ENCODE data around the gene SLC25A52. TPM values are rescaled to one million over a fixed set of nuclear protein-coding genes. Genes with fewer than 3 reads are reported as not detected.

The SLC25A52 gene
- polyA plus RNA-seq, 1 of the 3 experiments (the other 2 are of a cell fraction): 0.03 TPM

GRCh38 chr18:31774477-31774785, 13.8 kb upstream of the SLC25A52 start:
- Histone ChIP-seq H3K9ac (no peak overlapping the region), H3F3A (replicated peaks; ENCODE audit: insufficient read depth) (no peaks in the 10 kb centered on the region), H4K20me1 (ENCODE audit: insufficient read depth) (no peaks in the 10 kb centered on the region), H2AFZ (ENCODE audit: low read depth) (no peak overlapping the region), H3K4me2 (no peak overlapping the region), H3K4me1 (ENCODE audit: control insufficient read depth in 1 of 2, insufficient read depth in 2 of 2, low read depth in 1 of 2, low read length in 1 of 2) (no peaks in the 10 kb centered on the region), H3K9me3 (no peaks in the 10 kb centered on the region), H3K27me3 (ENCODE audit: insufficient read depth) (no peaks in the 10 kb centered on the region; the same call in 1 of the 2 replicates), H3K36me3 (replicated peaks in 1 of 2; ENCODE audit: control insufficient read depth in 1 of 2, insufficient read depth in 2 of 2, low read length in 1 of 2) (no peaks in the 10 kb centered on the region), H3K9me2 (no peaks in the 10 kb centered on the region), H3K27ac (ENCODE audit: low read depth in 2 of 2, low read length in 1 of 2) (no peak overlapping the region), H3K4me3 (ENCODE audit: low read depth in 2 of 2, low read length in 1 of 2) (peak overlapping the region in 1 of 2 experiments; percentile 6; a peak in 1 of 4 replicates), H3K79me2 (ENCODE audit: insufficient read depth) (no peaks in the 10 kb centered on the region)
- DNase-seq: no peak
- ChIA-PET POLR2A (no interaction called here), CTCF (interaction anchor here (0.8 kb wide), 1 partner anchor 33 kb away, joined by 3 read pairs; no protein-coding TSS in a partner anchor)
- 20% methylated on average over 2 of the region's 2 CpGs for WGBS (ENCODE audit: low lambda C conversion rate)
- no peak for TF ChIP-seq GABPA (IDR thresholded peaks at IDR 0.05; ENCODE audit: low read depth)

- peak overlapping the region; percentile 16; the same call in 1 of the 2 replicates for H2AFZ ChIP-seq (ENCODE audit: low read depth)
- ChIA-PET CTCF (interaction anchor here (0.8 kb wide), 1 partner anchor 32 kb away, joined by 3 read pairs; no protein-coding TSS in a partner anchor), POLR2A (no interaction called here)
- no peaks in the 10 kb centered on the region for H3K9me3 ChIP-seq
- H3K4me2 ChIP-seq: no peak overlapping the region
- no peaks in the 10 kb centered on the region for H3F3A ChIP-seq (replicated peaks; ENCODE audit: insufficient read depth)
- WGBS (ENCODE audit: low lambda C conversion rate): 35% methylated on average over 9 of the region's 9 CpGs
- H3K4me1 ChIP-seq (ENCODE audit: control insufficient read depth in 1 of 2, insufficient read depth in 2 of 2, low read depth in 1 of 2, low read length in 1 of 2): no peaks in the 10 kb centered on the region
- no peak overlapping the region for H3K9ac ChIP-seq
- no peaks in the 10 kb centered on the region for H3K9me2 ChIP-seq
- no peak overlapping the region for H3K27ac ChIP-seq (ENCODE audit: low read depth in 2 of 2, low read length in 1 of 2)
- DNase-seq: no peak
- no peaks in the 10 kb centered on the region for H4K20me1 ChIP-seq (ENCODE audit: insufficient read depth)
- H3K4me3 ChIP-seq (ENCODE audit: low read depth in 2 of 2, low read length in 1 of 2): peak overlapping the region in 1 of 2 experiments; percentile 6; a peak in 1 of 4 replicates
- H3K36me3 ChIP-seq (replicated peaks in 1 of 2; ENCODE audit: control insufficient read depth in 1 of 2, insufficient read depth in 2 of 2, low read length in 1 of 2): no peaks in the 10 kb centered on the region
- H3K79me2 ChIP-seq (ENCODE audit: insufficient read depth): no peaks in the 10 kb centered on the region
- TF ChIP-seq RXRA (IDR thresholded peaks at IDR 0.05; ENCODE audit: borderline replicate concordance, low read depth): no peak
- TF ChIP-seq NFIC (IDR thresholded peaks at IDR 0.05; ENCODE audit: borderline replicate concordance): no peak
- no peak for TF ChIP-seq GABPA (IDR thresholded peaks at IDR 0.05; ENCODE audit: low read depth)
- TF ChIP-seq ELF1 (IDR thresholded peaks at IDR 0.05): no peak
- TF ChIP-seq TCF12 (IDR thresholded peaks at IDR 0.05): no peak
- no peak for TF ChIP-seq POLR2AphosphoS5 (IDR thresholded peaks at IDR 0.05; ENCODE audit: low read depth, low read length)
- TF ChIP-seq MAX (IDR thresholded peaks at IDR 0.05; ENCODE audit: low read depth): no peak
- no peak for TF ChIP-seq USF2 (IDR thresholded peaks at IDR 0.05; ENCODE audit: borderline replicate concordance, low read depth, low read length)
- TF ChIP-seq CTCF (IDR thresholded peaks at IDR 0.05): no peak
- no peak for TF ChIP-seq CHD2 (IDR thresholded peaks at IDR 0.05; ENCODE audit: low read length, partially characterized antibody)
- no peak for TF ChIP-seq ZBTB33 (IDR thresholded peaks at IDR 0.05; ENCODE audit: borderline replicate concordance, low read depth)
- no peak for TF ChIP-seq TEAD4 (IDR thresholded peaks at IDR 0.05; ENCODE audit: borderline replicate concordance, insufficient read depth)
- no peak for TF ChIP-seq YY1 (IDR thresholded peaks at IDR 0.05; ENCODE audit: low read depth)
- TF ChIP-seq IRF3 (IDR thresholded peaks at IDR 0.05; ENCODE audit: low read depth, low read length): no peak
- TF ChIP-seq PBX3 (IDR thresholded peaks at IDR 0.05): no peak
- TF ChIP-seq EZH2phosphoT487 (IDR thresholded peaks at IDR 0.05; ENCODE audit: borderline replicate concordance, low read depth): no peak
- TF ChIP-seq JUND (IDR thresholded peaks at IDR 0.05): no peak
- no peak for TF ChIP-seq FOXJ3 (CRISPR knock-in tag; IDR thresholded peaks at IDR 0.05)
- TF ChIP-seq GATA2 (CRISPR knock-in tag; IDR thresholded peaks at IDR 0.05): no peak
- no peaks in the 10 kb centered on the region; the same call in 1 of the 2 replicates for H3K27me3 ChIP-seq (ENCODE audit: insufficient read depth)
Observed at GRCh38 chr18:31773774-31774476, 13.2 kb upstream of the SLC25A52 start.

All from SK-N-SH (cell line).